ENCODE results near the gene TUBB3. TPM values are rescaled to one million over a fixed set of nuclear protein-coding genes. Genes with fewer than 3 reads are reported as not detected.

Gene TUBB3
- total and polyA plus RNA-seq, 10 donors = 0.41 to 4.3 (median 1.1) TPM; not detected in 2

- no peaks in the 10 kb centered on the region for H3K9me3 ChIP-seq
- TF ChIP-seq POLR2A (IDR thresholded peaks at IDR 0.05) (no peak), POLR2AphosphoS5 (IDR thresholded peaks at IDR 0.05) (no peak)
- TF ChIP-seq, protein P1, sequence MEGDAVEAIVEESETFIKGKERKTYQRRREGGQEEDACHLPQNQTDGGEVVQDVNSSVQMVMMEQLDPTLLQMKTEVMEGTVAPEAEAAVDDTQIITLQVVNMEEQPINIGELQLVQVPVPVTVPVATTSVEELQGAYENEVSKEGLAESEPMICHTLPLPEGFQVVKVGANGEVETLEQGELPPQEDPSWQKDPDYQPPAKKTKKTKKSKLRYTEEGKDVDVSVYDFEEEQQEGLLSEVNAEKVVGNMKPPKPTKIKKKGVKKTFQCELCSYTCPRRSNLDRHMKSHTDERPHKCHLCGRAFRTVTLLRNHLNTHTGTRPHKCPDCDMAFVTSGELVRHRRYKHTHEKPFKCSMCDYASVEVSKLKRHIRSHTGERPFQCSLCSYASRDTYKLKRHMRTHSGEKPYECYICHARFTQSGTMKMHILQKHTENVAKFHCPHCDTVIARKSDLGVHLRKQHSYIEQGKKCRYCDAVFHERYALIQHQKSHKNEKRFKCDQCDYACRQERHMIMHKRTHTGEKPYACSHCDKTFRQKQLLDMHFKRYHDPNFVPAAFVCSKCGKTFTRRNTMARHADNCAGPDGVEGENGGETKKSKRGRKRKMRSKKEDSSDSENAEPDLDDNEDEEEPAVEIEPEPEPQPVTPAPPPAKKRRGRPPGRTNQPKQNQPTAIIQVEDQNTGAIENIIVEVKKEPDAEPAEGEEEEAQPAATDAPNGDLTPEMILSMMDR (IDR thresholded peaks at IDR 0.05 in 8 of 11, conservative IDR thresholded peaks at IDR 0.05 in 3 of 11) = no peak
- H3K4me3 ChIP-seq = peak overlapping the region in 4 of 8 donors; percentile 82 to 97 (median 92)
- 73 to 90% (median 83%) methylated on average over 13 of the region's 13 CpGs for WGBS, 5 donors
- H3K27ac ChIP-seq = no peak overlapping the region
- DNase-seq = no peak
- intact Hi-C loops (cut with DNase I; ENCODE audit: low total_unique reads) = no loop called here
- peaks cover 0 to 22% (median 12%) of the 10 kb centered on the region in 6 donors for H3K36me3 ChIP-seq
- H3K4me1 ChIP-seq = peaks cover 25 to 67% (median 45%) of the 10 kb centered on the region in 6 donors
- no peaks in the 10 kb centered on the region for H3K27me3 ChIP-seq (replicated peaks in 1 of 7)
Measured at GRCh38 chr16:89973654-89974335, 50.7 kb downstream of the TUBB3 start.

GRCh38 chr16:89974870-89975269 is 51.7 kb downstream of the TUBB3 start:
- TF ChIP-seq, protein P1 (IDR thresholded peaks at IDR 0.05 in 8 of 11, conservative IDR thresholded peaks at IDR 0.05 in 3 of 11) = no peak
- TF ChIP-seq POLR2AphosphoS5 (IDR thresholded peaks at IDR 0.05) (no peak), POLR2A (IDR thresholded peaks at IDR 0.05) (no peak)
- Histone ChIP-seq H3K9me3 (no peaks in the 10 kb centered on the region), H3K27ac (no peak overlapping the region), H3K36me3 (peaks cover 0 to 32% (median 19%) of the 10 kb centered on the region in 6 donors), H3K4me3 (no peak overlapping the region), H3K4me1 (peaks cover 25 to 61% (median 42%) of the 10 kb centered on the region in 6 donors), H3K27me3 (replicated peaks in 1 of 7) (no peaks in the 10 kb centered on the region)
- intact Hi-C loops (cut with DNase I; ENCODE audit: low total_unique reads) = no loop called here
- DNase-seq = no peak
- 80 to 100% (median 82%) methylated on average over 2 of the region's 2 CpGs for WGBS, 5 donors

- DNase-seq = no peak
- H3K4me1 ChIP-seq = peaks cover 0 to 11% (median 0%) of the 10 kb centered on the region in 6 donors
- H3K27me3 ChIP-seq (replicated peaks in 1 of 7) = no peaks in the 10 kb centered on the region
- no peak overlapping the region for H3K4me3 ChIP-seq
- intact Hi-C loops (cut with DNase I; ENCODE audit: low total_unique reads) = no loop called here
- H3K9me3 ChIP-seq = no peaks in the 10 kb centered on the region
- TF ChIP-seq, protein P1 (IDR thresholded peaks at IDR 0.05 in 8 of 11, conservative IDR thresholded peaks at IDR 0.05 in 3 of 11) = no peak
- no peak for TF ChIP-seq POLR2AphosphoS5 (IDR thresholded peaks at IDR 0.05)
- TF ChIP-seq POLR2A (IDR thresholded peaks at IDR 0.05) = no peak
- 68 to 84% (median 77%) methylated on average over 8 of the region's 8 CpGs for WGBS, 5 donors
- H3K27ac ChIP-seq = no peak overlapping the region
- H3K36me3 ChIP-seq = peaks cover 0 to 90% (median 80%) of the 10 kb centered on the region in 6 donors
Measured at GRCh38 chr16:89981414-89981813, 58.3 kb downstream of the TUBB3 start.

DNA sequence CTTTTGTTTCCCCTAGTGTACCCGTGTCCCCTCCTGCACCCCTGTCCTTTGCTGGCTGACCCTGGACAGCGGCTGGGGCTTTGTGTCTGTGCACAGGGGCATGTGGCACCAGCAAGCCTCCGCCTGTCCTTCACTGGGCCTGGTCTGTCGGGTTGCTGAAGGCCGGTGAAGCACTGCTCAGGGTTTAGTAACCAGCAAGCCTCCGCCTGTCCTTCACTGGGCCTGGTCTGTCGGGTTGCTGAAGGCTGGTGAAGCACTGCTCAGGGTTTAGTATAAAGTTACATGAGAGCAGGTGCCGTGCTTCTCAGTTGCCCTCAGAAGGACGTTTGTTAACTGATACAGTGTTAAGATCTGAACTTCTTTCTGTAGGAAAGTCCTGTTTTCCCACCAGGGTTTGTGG is 59.2 kb downstream of the TUBB3 start:
- WGBS, 5 donors = 96 to 97% (median 97%) methylated on average over 6 to 9 of the region's 9 CpGs
- TF ChIP-seq, protein P1 (IDR thresholded peaks at IDR 0.05 in 8 of 11, conservative IDR thresholded peaks at IDR 0.05 in 3 of 11) = no peak
- TF ChIP-seq POLR2AphosphoS5 (IDR thresholded peaks at IDR 0.05) (no peak), POLR2A (IDR thresholded peaks at IDR 0.05) (no peak)

More for the DNA sequence above, 59.2 kb downstream of the TUBB3 start:
- H3K27me3 ChIP-seq (replicated peaks in 1 of 7) = no peaks in the 10 kb centered on the region
- H3K9me3 ChIP-seq = no peaks in the 10 kb centered on the region
- peaks cover 0 to 17% (median 0%) of the 10 kb centered on the region in 6 donors for H3K4me1 ChIP-seq
- H3K36me3 ChIP-seq = peaks cover 0 to 99% (median 83%) of the 10 kb centered on the region in 6 donors
- DNase-seq = no peak
- intact Hi-C loops (cut with DNase I; ENCODE audit: low total_unique reads) = no loop called here
- H3K4me3 ChIP-seq = no peak overlapping the region
- H3K27ac ChIP-seq = no peak overlapping the region
